Osteoblast (primary cell): ENCODE results near the gene SLC30A7. TPM values are rescaled to one million over a fixed set of nuclear protein-coding genes. Genes with fewer than 3 reads are reported as not detected.
"Not testable (repeated sequence)": the region's sequence is repeated elsewhere in the genome, so short reads cannot be mapped to it uniquely, and the experiment has no call there.

Experiments
- DNase-seq: peaks from one replicate; pipeline ENCODE4 v3.0.0; 2011; ENCODE audit warnings: low spot score, mixed read lengths; ENCODE audit not compliant: insufficient read length; ENCODE audit errors: missing footprints
- H2AFZ ChIP-seq: 2 replicates; pipeline ENCODE4 v1.6.0; 2011; ENCODE audit warnings: mild to moderate bottlenecking, low read length
- H3K27ac ChIP-seq: 2 replicates; pipeline ENCODE4 v1.5.1; 2011; ENCODE audit warnings: mild to moderate bottlenecking, low read depth, low read length, moderate library complexity
- H3K27me3 ChIP-seq: 2 replicates; pipeline ENCODE4 v1.6.0; 2012; ENCODE audit warnings: mild to moderate bottlenecking, control low read depth, inconsistent platforms, low read length, moderate library complexity; ENCODE audit not compliant: insufficient read depth
- H3K36me3 ChIP-seq: 2 replicates; pipeline ENCODE4 v1.5.1; 2011; ENCODE audit warnings: mild to moderate bottlenecking, low read length, control low read depth, moderate library complexity; ENCODE audit not compliant: insufficient read depth
- H3K4me1 ChIP-seq: 2 replicates; pipeline ENCODE4 v1.5.1; 2011; ENCODE audit warnings: mild to moderate bottlenecking, low read length, control low read depth, moderate library complexity; ENCODE audit not compliant: insufficient read depth
- H3K4me2 ChIP-seq: 2 replicates; pipeline ENCODE4 v1.6.0; 2011; ENCODE audit warnings: mild to moderate bottlenecking, low read length; ENCODE audit not compliant: insufficient read depth
- H3K4me3 ChIP-seq: fragments of 200-600 bp; sonication (generic); 3 replicates; pipeline ENCODE4 v1.5.1; 2012; ENCODE audit warnings: mild to moderate bottlenecking, low read length, inconsistent platforms; ENCODE audit not compliant: insufficient read depth
- H3K79me2 ChIP-seq: 2 replicates; pipeline ENCODE4 v1.6.0; 2012; ENCODE audit warnings: mild to moderate bottlenecking, low read length, control low read depth, inconsistent platforms; ENCODE audit not compliant: insufficient read depth
- H3K9me3 ChIP-seq: 2 replicates; pipeline ENCODE4 v1.5.1; 2011; ENCODE audit warnings: low read depth, low read length, control low read depth
- H4K20me1 ChIP-seq: 2 replicates; pipeline ENCODE4 v1.6.0; 2012; ENCODE audit warnings: mild to moderate bottlenecking, low read length, control low read depth; ENCODE audit not compliant: insufficient read depth
- total RNA-seq: library from RNA; depleted of rRNA; stranded (reverse); fragments of >200 nt; gene quantifications from 2 replicates; pipeline ENCODE4 v1.2.3, GENCODE V29; 2012
- TF ChIP-seq, protein P1 (sequence below): IDR thresholded peaks from 2 replicates; pipeline ENCODE4 v1.5.1; 2011; ENCODE audit warnings: mild to moderate bottlenecking, low read depth, low read length, moderate library complexity; ENCODE audit errors: extremely low read depth

Gene SLC30A7
- total RNA-seq, 1 donor: 69.8 TPM

GRCh38 chr1:100943533-100943932 is 47.6 kb downstream of the SLC30A7 start:
- Histone ChIP-seq H3K27ac (no peak overlapping the region), H4K20me1 (no peaks in the 10 kb centered on the region), H3K4me3 (no peak overlapping the region), H3K27me3 (no peaks in the 10 kb centered on the region), H3K9me3 (no peaks in the 10 kb centered on the region), H3K4me2 (no peak overlapping the region), H3K79me2 (peaks cover 15% of the 10 kb centered on the region), H2AFZ (no peak overlapping the region), H3K4me1 (no peaks in the 10 kb centered on the region), H3K36me3 (peaks cover 16% of the 10 kb centered on the region)
- TF ChIP-seq, protein P1, sequence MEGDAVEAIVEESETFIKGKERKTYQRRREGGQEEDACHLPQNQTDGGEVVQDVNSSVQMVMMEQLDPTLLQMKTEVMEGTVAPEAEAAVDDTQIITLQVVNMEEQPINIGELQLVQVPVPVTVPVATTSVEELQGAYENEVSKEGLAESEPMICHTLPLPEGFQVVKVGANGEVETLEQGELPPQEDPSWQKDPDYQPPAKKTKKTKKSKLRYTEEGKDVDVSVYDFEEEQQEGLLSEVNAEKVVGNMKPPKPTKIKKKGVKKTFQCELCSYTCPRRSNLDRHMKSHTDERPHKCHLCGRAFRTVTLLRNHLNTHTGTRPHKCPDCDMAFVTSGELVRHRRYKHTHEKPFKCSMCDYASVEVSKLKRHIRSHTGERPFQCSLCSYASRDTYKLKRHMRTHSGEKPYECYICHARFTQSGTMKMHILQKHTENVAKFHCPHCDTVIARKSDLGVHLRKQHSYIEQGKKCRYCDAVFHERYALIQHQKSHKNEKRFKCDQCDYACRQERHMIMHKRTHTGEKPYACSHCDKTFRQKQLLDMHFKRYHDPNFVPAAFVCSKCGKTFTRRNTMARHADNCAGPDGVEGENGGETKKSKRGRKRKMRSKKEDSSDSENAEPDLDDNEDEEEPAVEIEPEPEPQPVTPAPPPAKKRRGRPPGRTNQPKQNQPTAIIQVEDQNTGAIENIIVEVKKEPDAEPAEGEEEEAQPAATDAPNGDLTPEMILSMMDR: no peak
- DNase-seq: no peak

DNA sequence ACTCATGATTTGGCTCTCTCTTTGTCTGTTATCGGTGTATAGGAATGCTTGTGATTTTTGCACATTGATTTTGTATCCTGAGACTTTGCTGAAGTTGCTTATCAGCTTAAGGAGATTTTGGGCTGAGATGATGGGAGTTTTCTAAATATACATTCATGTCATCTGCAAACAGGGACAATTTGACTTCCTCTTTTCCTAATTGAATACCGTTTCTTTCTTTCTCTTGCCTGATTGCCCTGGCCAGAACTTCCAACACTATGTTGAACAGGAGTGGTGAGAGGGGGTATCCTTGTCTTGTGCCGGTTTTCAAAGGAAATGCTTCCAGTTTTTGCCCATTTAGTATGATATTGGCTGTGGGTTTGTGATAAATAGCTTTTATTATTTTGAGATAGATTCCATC is 50.2 kb downstream of the SLC30A7 start:
- H3K36me3 ChIP-seq, H3K27ac ChIP-seq, H3K4me2 ChIP-seq, H3K9me3 ChIP-seq, H3K27me3 ChIP-seq, H3K4me3 ChIP-seq, H2AFZ ChIP-seq, H4K20me1 ChIP-seq, DNase-seq: not testable (repeated sequence)
- Histone ChIP-seq H3K4me1 (peaks cover 15% of the 10 kb centered on the region), H3K79me2 (peaks cover 18% of the 10 kb centered on the region)

- Histone ChIP-seq H3K79me2 (peaks cover 21% of the 10 kb centered on the region), H3K36me3 (peaks cover 11% of the 10 kb centered on the region), H3K4me1 (peaks cover 19% of the 10 kb centered on the region)
- not testable (repeated sequence) for H3K4me2 ChIP-seq, H3K9me3 ChIP-seq, H3K27me3 ChIP-seq, H2AFZ ChIP-seq, H3K27ac ChIP-seq, H3K4me3 ChIP-seq, DNase-seq, H4K20me1 ChIP-seq
Measured at GRCh38 chr1:100947816-100948215, 51.9 kb downstream of the SLC30A7 start.

- H3K27me3 ChIP-seq, H3K4me3 ChIP-seq, DNase-seq, H4K20me1 ChIP-seq, H3K27ac ChIP-seq, H3K4me2 ChIP-seq, H3K9me3 ChIP-seq, H2AFZ ChIP-seq: not testable (repeated sequence)
- Histone ChIP-seq H3K36me3 (peaks cover 11% of the 10 kb centered on the region), H3K79me2 (peaks cover 19% of the 10 kb centered on the region), H3K4me1 (peaks cover 19% of the 10 kb centered on the region)
Measured at GRCh38 chr1:100948721-100949405, 53.0 kb downstream of the SLC30A7 start.

- H3K9me3 ChIP-seq, DNase-seq, H3K4me2 ChIP-seq, H3K27ac ChIP-seq, H2AFZ ChIP-seq, H3K27me3 ChIP-seq, H4K20me1 ChIP-seq, H3K4me3 ChIP-seq: not testable (repeated sequence)
- Histone ChIP-seq H3K79me2 (peaks cover 19% of the 10 kb centered on the region), H3K36me3 (peaks cover 11% of the 10 kb centered on the region), H3K4me1 (peaks cover 19% of the 10 kb centered on the region)
Measured at GRCh38 chr1:100949515-100950158, 53.7 kb downstream of the SLC30A7 start.
